ENCODE measurements around the gene ABCA10.
A peak's percentile ranks its signal among the peaks of the same experiment; 100 is the strongest.

ABCA10 gene

DNA sequence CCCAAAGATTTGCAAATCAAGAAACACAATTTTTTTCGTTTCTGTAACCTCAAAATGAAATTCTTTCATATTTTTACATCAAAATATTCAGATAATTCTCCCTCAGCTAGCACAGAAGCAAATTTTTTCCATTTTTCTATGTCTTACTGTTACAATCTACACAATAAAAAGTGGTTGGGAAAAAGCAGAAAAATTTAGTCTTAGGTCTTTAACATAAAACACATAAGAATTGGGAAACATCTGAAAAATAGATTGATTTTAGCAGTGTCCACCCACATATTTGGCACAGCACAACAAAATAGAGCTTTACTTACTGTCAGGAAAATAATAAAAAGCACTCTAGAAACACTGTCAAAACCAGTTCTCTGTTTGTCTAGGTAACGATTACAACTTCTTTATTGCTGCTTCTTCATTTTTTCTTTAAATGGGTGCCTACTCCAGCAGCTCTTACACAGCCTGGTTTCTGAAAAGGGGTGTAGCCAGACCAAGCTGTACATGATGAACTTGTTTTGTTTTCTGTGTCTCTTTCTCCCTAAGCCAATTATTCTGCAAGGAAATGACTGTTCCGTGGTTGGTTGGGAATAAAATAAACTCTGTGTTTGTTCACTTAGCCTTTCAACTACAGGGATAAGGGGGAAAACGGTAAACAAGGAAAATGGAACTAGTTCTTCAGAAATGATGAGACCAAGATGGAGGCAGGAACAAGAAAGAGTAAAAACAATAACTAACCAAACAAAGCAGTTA, 87.0 kb downstream of the ABCA10 start, which contains the start of gene ABCA6:
TSS of gene ABCA6 (minus strand) at position 465 of the 744 bp plus-strand sequence. CDS start 1,192 bp downstream, outside the sequence.
- no peak within 1 kb of the TSS for H3K4me3 ChIP-seq (ENCODE audit: control insufficient read depth, low read depth, low read length)
- peak; percentile 10 for DNase-seq (ENCODE audit: low read depth)
- no peak for TF ChIP-seq CTCF (IDR thresholded peaks at IDR 0.05; ENCODE audit: control insufficient read depth, insufficient read depth, low read depth, low read length, missing control alignments)

DNA sequence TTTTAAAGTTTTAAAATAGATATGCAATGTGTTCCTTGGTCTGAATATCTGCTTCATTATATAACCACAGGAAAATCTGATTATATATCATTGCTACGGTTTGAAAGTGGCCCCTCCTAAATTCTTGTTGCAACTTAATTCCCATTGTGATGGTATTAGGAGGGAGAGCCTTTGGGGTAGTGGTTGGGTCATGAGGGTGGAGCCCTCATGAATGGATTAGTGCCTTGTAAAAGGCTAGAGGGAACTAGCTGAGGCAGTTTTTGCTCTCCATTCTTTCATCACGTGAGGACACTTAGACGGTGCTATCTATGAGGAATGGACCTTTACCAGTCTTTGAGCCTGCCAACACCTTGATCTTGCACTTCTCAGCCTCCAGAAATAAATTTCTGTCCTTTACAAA, 94.5 kb downstream of the ABCA10 start:
- no peak overlapping the region for H3K4me3 ChIP-seq (ENCODE audit: control insufficient read depth, low read depth, low read length)
- DNase-seq (ENCODE audit: low read depth) = no peak
- no peak for TF ChIP-seq CTCF (IDR thresholded peaks at IDR 0.05; ENCODE audit: control insufficient read depth, insufficient read depth, low read depth, low read length, missing control alignments)

DNA sequence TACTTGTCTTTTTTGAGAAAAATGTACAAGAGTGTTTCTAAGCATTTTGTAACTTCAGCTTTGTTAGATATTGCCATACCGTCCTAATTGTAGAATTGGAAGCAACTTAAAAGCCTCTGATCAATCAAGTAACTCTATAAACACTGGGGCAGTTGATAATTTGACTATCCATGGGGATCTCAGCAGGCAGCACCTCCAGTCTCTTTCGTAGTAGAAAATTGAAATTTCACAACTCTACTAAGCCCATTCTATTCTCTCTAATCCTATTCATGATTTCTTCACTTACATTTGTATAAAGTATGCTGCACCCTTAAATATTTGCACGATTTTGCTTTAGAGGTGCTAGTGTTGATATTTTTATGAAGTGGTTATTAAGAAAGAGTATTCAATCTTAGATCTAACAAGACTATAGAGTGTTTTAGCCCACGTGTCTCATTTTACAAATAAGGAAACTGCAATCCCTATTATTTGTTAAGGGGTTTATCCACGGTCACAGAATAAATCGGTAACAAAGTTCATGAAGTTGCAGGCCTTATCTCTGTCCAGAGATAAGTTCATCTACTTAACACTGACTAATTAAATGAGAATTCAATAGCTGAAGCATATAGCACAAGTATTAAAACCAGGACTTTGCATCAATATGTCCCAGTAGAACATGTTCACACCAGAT, 97.9 kb downstream of the ABCA10 start:
- DNase-seq (ENCODE audit: low read depth) = no peak
- H3K4me3 ChIP-seq (ENCODE audit: control insufficient read depth, low read depth, low read length) = no peak overlapping the region
- TF ChIP-seq CTCF (IDR thresholded peaks at IDR 0.05; ENCODE audit: control insufficient read depth, insufficient read depth, low read depth, low read length, missing control alignments) = no peak

GRCh38 chr17:69123626-69124025, 105.0 kb downstream of the ABCA10 start:
- H3K4me3 ChIP-seq (ENCODE audit: control insufficient read depth, low read depth, low read length) = no peak overlapping the region
- DNase-seq (ENCODE audit: low read depth) = no peak
- no peak for TF ChIP-seq CTCF (IDR thresholded peaks at IDR 0.05; ENCODE audit: control insufficient read depth, insufficient read depth, low read depth, low read length, missing control alignments)

GRCh38 chr17:69122065-69122464, 106.6 kb downstream of the ABCA10 start:
- no peak overlapping the region for H3K4me3 ChIP-seq (ENCODE audit: control insufficient read depth, low read depth, low read length)
- no peak for TF ChIP-seq CTCF (IDR thresholded peaks at IDR 0.05; ENCODE audit: control insufficient read depth, insufficient read depth, low read depth, low read length, missing control alignments)
- no peak for DNase-seq (ENCODE audit: low read depth)

DNA sequence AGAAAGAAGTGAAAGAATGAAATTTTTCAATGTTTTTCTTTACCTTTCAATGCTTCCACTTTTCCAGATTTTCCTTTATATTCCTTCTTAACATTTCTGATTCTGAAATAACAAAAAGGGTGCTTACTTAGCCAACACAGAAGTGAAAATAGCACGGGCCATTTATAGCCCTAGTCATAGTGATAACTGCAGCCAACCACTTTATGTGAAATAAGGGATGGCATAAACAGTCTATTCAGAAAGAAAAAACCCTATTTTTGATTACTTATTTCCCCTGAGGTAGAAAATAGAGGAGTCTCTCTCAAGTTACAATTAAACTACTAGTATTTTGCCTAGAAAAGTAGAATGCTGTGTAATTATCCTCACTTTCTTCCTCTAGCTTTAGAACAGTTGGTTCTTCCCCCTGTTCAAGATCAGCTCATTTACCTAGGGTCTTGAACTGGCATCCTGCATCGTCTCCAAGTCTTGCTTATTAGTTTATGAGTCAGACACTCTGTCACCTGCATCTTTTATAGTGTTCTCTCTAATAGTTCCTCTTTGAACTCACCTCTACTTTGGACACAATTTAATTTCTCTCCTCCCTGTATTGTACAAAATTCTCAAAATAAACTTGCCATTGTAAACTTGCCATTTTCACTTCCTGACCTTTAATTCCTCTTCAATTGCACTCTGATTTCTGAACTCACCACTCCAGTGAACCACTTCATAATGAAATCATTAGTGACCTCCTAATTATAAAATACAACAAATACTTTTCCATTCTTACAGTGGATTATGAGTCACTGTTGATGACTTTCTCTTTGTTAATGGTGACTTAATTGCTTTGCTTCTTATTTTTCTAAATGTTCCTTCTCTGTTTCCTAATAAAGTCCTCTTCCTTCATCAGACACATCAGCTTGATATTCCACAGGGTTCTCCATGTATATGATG, 110.5 kb downstream of the ABCA10 start:
- no peak for DNase-seq (ENCODE audit: low read depth)
- no peak overlapping the region for H3K4me3 ChIP-seq (ENCODE audit: control insufficient read depth, low read depth, low read length)
- no peak for TF ChIP-seq CTCF (IDR thresholded peaks at IDR 0.05; ENCODE audit: control insufficient read depth, insufficient read depth, low read depth, low read length, missing control alignments)
